OCI-LY1 (cell line): ENCODE results near the gene MKI67.

Experiments used
- H2AFZ ChIP-seq: fragments of 200-600 bp; sonication (generic), shearing (Covaris generic); 2 replicates; pipeline ENCODE4 v1.6.0; 2014; ENCODE audit warnings: antibody characterized with exemption, mild to moderate bottlenecking, low read length
- H3F3A ChIP-seq: fragments of 200-600 bp; sonication (generic), shearing (Covaris generic); 2 replicates; pipeline ENCODE4 v1.6.0; 2014; ENCODE audit warnings: mild to moderate bottlenecking, antibody characterized with exemption, low read length, moderate library complexity; ENCODE audit not compliant: insufficient read depth
- H3K27ac ChIP-seq: fragments of 200-600 bp; sonication (generic); 2 replicates; pipeline ENCODE4 v1.5.1; 2014; ENCODE audit warnings: low read length, mixed run types, mild to moderate bottlenecking, low read depth; ENCODE audit not compliant: poor library complexity, severe bottlenecking
- H3K27me3 ChIP-seq: fragments of 200-600 bp; sonication (generic); 2 replicates; pipeline ENCODE4 v1.6.0; 2014; ENCODE audit warnings: antibody characterized with exemption, mild to moderate bottlenecking, low read length, moderate library complexity; ENCODE audit not compliant: insufficient read depth
- H3K36me3 ChIP-seq: fragments of 200-600 bp; sonication (generic); 2 replicates; pipeline ENCODE4 v1.6.1; 2014; ENCODE audit warnings: mild to moderate bottlenecking, antibody characterized with exemption, low read length, moderate library complexity, mixed read lengths; ENCODE audit not compliant: insufficient read depth
- H3K4me1 ChIP-seq: fragments of 200-600 bp; sonication (generic); 2 replicates; pipeline ENCODE4 v1.5.1; 2014; ENCODE audit warnings: mild to moderate bottlenecking, low read length, moderate library complexity; ENCODE audit not compliant: insufficient read depth, severe bottlenecking
- H3K4me2 ChIP-seq: fragments of 200-600 bp; sonication (generic), shearing (Covaris generic); 2 replicates; pipeline ENCODE4 v1.6.1; 2014; ENCODE audit warnings: low read length
- H3K4me3 ChIP-seq: fragments of 200-600 bp; sonication (generic); 2 replicates; pipeline ENCODE4 v1.5.1; 2014; ENCODE audit warnings: low read length, low read depth, mild to moderate bottlenecking, mixed read lengths; ENCODE audit not compliant: poor library complexity, severe bottlenecking
- H3K79me2 ChIP-seq: fragments of 200-600 bp; shearing (Covaris generic); 2 replicates; pipeline ENCODE4 v1.6.1; 2016; ENCODE audit warnings: mixed run types, low read length, mixed read lengths; ENCODE audit not compliant: insufficient read depth
- H3K9ac ChIP-seq: fragments of 200-600 bp; sonication (generic), shearing (Covaris generic); 2 replicates; pipeline ENCODE4 v1.6.1; 2014; ENCODE audit warnings: mild to moderate bottlenecking, low read length, mixed read lengths
- H3K9me2 ChIP-seq: fragments of 200-600 bp; sonication (generic), shearing (Covaris generic); 2 replicates; pipeline ENCODE4 v1.6.1; 2014; ENCODE audit warnings: low read depth, mild to moderate bottlenecking, low read length, mixed read lengths
- H3K9me3 ChIP-seq: fragments of 200-600 bp; shearing (Covaris generic); 2 replicates; pipeline ENCODE4 v1.6.1; 2014; ENCODE audit warnings: low read length, mixed read lengths
- H4K20me1 ChIP-seq: fragments of 200-600 bp; sonication (generic), shearing (Covaris generic); 2 replicates; pipeline ENCODE4 v1.6.0; 2016; ENCODE audit warnings: mild to moderate bottlenecking, low read length; ENCODE audit not compliant: insufficient read depth
- CTCF ChIP-seq: fragments of 200-600 bp; sonication (generic), shearing (Covaris generic); IDR thresholded peaks from 2 replicates; pipeline ENCODE4 v1.5.1; 2017; ENCODE audit warnings: mild to moderate bottlenecking, antibody characterized with exemption, low read length, moderate library complexity, mixed read lengths
- EZH2 ChIP-seq: fragments of 200-600 bp; sonication (generic), shearing (Covaris generic); IDR thresholded peaks from 2 replicates; pipeline ENCODE4 v1.8.0; 2017; ENCODE audit warnings: borderline replicate concordance, mixed run types, mild to moderate bottlenecking, antibody characterized with exemption, low read length, moderate library complexity, mixed read lengths

The MKI67 gene

GRCh38 chr10:128103229-128103714, 23.0 kb downstream of the MKI67 start:
- H3K27me3 ChIP-seq = no peaks in the 10 kb centered on the region
- H3F3A ChIP-seq = no peaks in the 10 kb centered on the region
- H4K20me1 ChIP-seq = no peaks in the 10 kb centered on the region
- no peaks in the 10 kb centered on the region for H3K4me1 ChIP-seq
- H3K9me3 ChIP-seq = no peaks in the 10 kb centered on the region
- peaks cover 100% of the 10 kb centered on the region for H3K36me3 ChIP-seq
- TF ChIP-seq CTCF = no peak
- TF ChIP-seq EZH2 = no peak
- H3K9me2 ChIP-seq = no peaks in the 10 kb centered on the region
- H3K9ac ChIP-seq = no peak overlapping the region
- H3K27ac ChIP-seq = no peak overlapping the region
- no peak overlapping the region for H2AFZ ChIP-seq
- no peak overlapping the region for H3K4me2 ChIP-seq
- H3K79me2 ChIP-seq = no peaks in the 10 kb centered on the region
- H3K4me3 ChIP-seq = no peak overlapping the region

GRCh38 chr10:128102480-128103228, 23.6 kb downstream of the MKI67 start:
- TF ChIP-seq EZH2 = no peak
- TF ChIP-seq CTCF = no peak
- Histone ChIP-seq H3K4me2 (no peak overlapping the region), H4K20me1 (no peaks in the 10 kb centered on the region), H3K27me3 (no peaks in the 10 kb centered on the region), H2AFZ (no peak overlapping the region), H3K79me2 (no peaks in the 10 kb centered on the region), H3K4me1 (no peaks in the 10 kb centered on the region), H3K9ac (no peak overlapping the region), H3F3A (no peaks in the 10 kb centered on the region), H3K27ac (no peak overlapping the region), H3K9me2 (no peaks in the 10 kb centered on the region), H3K36me3 (peaks cover 100% of the 10 kb centered on the region), H3K4me3 (no peak overlapping the region), H3K9me3 (no peaks in the 10 kb centered on the region)

- no peak overlapping the region for H3K27ac ChIP-seq
- H3K4me2 ChIP-seq = no peak overlapping the region
- no peak overlapping the region for H3K9ac ChIP-seq
- no peaks in the 10 kb centered on the region for H3K79me2 ChIP-seq
- no peaks in the 10 kb centered on the region for H3K9me2 ChIP-seq
- H2AFZ ChIP-seq = no peak overlapping the region
- H3K4me3 ChIP-seq = no peak overlapping the region
- H3K9me3 ChIP-seq = no peaks in the 10 kb centered on the region
- H4K20me1 ChIP-seq = no peaks in the 10 kb centered on the region
- TF ChIP-seq CTCF = no peak
- no peaks in the 10 kb centered on the region for H3K4me1 ChIP-seq
- H3K27me3 ChIP-seq = no peaks in the 10 kb centered on the region
- peaks cover 100% of the 10 kb centered on the region for H3K36me3 ChIP-seq
- no peaks in the 10 kb centered on the region for H3F3A ChIP-seq
Measured at GRCh38 chr10:128101901-128102300, 24.3 kb downstream of the MKI67 start.
